GM10266 (cell line): ENCODE results near the gene NIT1.

Experiments
- DNase-seq: peaks from one replicate; pipeline ENCODE4 v3.0.0; 2012; ENCODE audit errors: extremely low spot score
- TF ChIP-seq, protein P1 (sequence below): IDR thresholded peaks from 2 replicates; pipeline ENCODE4 v1.5.1; 2012; ENCODE audit warnings: mild to moderate bottlenecking, low read depth; ENCODE audit not compliant: control insufficient read depth, insufficient read depth; ENCODE audit errors: missing control alignments

Gene NIT1

GRCh38 chr1:161138431-161138830 lies 20.5 kb downstream of the NIT1 start:
- no peak for DNase-seq
- TF ChIP-seq, protein P1, sequence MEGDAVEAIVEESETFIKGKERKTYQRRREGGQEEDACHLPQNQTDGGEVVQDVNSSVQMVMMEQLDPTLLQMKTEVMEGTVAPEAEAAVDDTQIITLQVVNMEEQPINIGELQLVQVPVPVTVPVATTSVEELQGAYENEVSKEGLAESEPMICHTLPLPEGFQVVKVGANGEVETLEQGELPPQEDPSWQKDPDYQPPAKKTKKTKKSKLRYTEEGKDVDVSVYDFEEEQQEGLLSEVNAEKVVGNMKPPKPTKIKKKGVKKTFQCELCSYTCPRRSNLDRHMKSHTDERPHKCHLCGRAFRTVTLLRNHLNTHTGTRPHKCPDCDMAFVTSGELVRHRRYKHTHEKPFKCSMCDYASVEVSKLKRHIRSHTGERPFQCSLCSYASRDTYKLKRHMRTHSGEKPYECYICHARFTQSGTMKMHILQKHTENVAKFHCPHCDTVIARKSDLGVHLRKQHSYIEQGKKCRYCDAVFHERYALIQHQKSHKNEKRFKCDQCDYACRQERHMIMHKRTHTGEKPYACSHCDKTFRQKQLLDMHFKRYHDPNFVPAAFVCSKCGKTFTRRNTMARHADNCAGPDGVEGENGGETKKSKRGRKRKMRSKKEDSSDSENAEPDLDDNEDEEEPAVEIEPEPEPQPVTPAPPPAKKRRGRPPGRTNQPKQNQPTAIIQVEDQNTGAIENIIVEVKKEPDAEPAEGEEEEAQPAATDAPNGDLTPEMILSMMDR, result no peak

- DNase-seq, result peak; percentile 68
- TF ChIP-seq, protein P1, result peak; percentile 25
These were observed 21.9 kb downstream of the NIT1 start for GRCh38 chr1:161139766-161140165.

GRCh38 chr1:161140755-161141400 lies 23.0 kb downstream of the NIT1 start:
- no peak for DNase-seq
- TF ChIP-seq, protein P1, result no peak

GRCh38 chr1:161145832-161146231 lies 27.9 kb downstream of the NIT1 start:
- TF ChIP-seq, protein P1, result no peak
- DNase-seq, result no peak

GRCh38 chr1:161153176-161153575 lies 35.3 kb downstream of the NIT1 start:
- no peak for DNase-seq

DNA sequence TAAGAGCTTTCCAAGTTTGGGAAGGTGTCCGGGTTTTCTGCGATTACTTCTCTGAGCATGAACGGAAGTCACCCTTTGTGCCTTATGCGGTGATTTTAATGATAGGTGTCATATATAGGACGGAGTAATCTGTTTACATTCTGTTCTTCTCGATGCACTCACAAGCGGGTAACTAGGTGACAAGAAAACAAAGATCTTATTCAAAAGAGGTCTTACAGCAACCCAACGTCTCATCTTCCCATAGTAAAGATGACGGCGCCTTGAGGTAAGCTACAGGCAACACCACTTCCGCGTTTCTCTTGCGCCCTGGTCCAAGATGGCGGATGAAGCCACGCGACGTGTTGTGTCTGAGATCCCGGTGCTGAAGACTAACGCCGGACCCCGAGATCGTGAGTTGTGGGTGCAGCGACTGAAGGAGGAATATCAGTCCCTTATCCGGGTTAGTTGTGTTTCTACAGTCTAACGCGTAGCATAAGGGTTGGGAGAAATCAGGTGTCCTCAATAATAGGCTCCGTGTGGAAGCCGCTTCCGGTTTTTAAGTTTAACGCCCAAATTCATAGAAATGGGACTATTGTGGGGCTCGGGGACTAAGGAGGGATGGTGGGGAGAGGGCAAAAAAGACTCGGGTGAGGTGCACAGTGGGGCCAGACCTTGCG lies 35.9 kb downstream of the NIT1 start, which contains the start of gene UFC1:
Gene UFC1 (plus strand): TSS at position 297 of the 656 bp plus-strand sequence. CDS start 20 bp downstream, at position 317.
- TF ChIP-seq, protein P1, result no peak
- DNase-seq, result peak; percentile 89

More at GRCh38 chr1:161153176-161153575, 35.3 kb downstream of the NIT1 start:
- TF ChIP-seq, protein P1, result no peak

DNA sequence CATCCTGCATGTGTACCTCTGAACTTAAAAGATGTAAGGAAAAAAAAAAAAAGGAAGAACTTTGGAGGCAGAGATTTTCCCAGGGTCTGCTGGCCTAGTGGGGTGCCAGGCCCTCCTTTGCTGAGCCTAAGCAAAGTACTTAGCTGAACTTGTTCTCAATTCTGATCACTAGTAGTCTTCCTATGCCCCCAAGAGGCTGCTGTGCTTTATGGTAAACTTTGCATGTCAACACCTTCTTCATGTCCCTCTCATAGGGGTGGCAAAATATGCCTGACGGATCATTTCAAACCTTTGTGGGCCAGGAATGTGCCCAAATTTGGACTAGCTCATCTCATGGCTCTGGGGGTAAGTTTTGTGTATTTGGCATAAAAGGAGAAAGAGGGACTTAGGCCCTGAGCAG lies 40.0 kb downstream of the NIT1 start:
- TF ChIP-seq, protein P1, result no peak
- DNase-seq, result no peak
